GM18520 (cell line): Measurements from ENCODE around the gene KAT7.

Experiments used
- ATAC-seq: cut with Tn5 transposase; IDR thresholded peaks from one replicate; pipeline ENCODE4 v1.9.1; 2021; ENCODE audit not compliant: unreplicated experiment

KAT7 gene

GRCh38 chr17:49866882-49867413, 78.5 kb downstream of the KAT7 start:
- ATAC-seq = no peak

DNA sequence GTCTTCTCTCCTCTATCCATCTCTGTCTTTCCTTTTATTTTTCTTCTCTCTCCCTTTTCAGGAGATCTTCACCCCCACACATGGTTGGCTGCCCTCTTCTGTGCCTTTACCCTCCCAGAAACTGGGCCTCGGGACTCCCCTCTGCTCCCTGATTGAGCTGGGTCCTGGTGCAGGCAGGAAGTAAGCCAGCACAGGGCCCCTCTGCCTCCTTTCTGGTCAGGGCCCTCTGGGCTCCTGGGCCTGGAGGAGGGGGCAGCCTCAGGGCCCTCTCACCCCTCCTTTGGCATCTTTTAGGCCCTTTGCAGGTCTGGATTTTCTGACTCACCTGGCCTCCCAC, 80.5 kb downstream of the KAT7 start:
- no peak for ATAC-seq

DNA sequence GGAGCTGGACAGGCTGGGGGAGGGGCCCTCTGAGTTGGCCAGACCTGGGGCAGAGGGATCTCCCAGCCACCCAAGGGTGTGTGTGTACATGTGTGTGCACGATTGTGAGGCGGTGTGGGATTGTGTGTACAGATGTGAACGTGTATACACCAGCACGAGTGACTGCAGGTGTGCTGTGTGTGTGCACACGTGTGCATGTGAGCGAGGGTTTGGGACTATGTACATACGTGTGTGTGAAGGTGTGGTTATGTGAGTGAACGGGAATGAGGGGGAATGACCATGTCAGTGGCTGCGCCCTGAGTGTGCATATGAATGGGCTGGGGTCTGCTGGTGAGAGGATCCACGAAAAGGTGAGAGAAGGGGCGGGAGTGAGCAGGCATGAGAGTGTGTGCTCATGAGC, 81.8 kb downstream of the KAT7 start:
- ATAC-seq = no peak

DNA sequence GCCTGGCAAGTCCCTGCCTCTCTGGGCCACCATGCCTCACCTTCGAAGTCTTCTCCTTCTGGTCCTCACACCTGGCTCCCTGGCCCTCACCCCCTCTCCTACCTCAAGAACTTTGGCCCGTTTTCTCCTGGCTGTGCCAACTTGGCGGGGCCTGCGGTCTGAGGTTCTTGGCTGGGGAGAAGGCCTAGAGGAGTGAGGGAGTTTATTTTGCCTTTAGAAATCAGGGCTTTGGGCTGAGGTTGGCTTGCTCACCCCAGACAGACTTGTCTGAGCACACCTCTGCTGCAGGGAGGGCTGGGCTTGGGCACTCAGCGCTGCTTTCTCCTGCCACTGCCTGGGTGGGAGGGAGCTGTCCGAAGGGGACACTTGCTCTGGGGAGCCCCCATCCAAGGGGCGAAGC, 82.7 kb downstream of the KAT7 start:
- ATAC-seq = no peak

DNA sequence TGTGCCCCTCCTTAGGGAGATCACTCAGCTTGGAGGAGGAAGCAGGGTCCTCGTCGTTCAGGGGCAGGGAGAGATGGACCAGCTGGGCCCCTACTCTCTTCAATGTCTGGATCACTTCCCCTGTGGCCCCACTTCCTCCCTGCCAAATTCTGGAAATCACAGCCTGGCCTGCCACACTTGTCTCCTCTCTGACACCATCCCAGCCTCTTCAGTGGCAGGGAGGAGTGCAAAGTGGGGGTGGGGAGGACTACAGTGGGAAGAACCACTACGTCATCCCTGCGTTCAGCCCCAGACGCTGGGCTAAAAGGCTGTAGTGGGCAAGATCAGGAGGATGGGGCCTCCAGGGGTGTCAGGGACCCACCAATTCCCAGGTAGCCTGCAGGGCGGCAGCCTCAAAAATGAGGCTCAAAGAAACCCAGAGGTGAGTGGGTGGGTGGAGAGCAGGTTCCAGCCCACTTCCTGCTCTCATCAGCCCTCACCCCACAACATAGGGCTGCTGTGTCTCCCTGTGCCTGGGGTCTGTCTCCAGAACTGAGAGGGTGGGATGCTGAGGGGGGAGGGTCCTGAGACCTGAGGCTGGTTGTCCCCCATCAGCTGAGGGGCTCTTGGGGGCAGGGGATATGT, 84.4 kb downstream of the KAT7 start:
- no peak for ATAC-seq

DNA sequence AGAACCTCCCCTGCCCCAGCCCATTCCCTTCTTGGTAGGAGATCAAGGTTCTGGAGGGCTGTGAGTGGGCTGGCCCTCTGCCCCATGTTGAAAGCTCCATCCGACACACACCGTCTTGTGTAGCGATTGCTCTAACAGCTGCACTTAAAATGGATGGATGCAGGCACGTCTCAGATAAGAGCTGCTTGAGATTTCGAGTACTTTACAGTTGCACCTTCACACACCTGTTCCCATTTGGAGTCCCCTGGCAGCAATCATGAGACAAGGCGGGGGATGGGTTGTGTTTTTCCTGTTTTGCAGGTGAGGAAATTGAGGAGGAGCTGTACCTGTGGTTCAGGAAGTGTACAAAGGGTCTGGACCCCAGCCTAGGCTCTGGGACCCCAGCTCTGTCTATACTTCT, 85.0 kb downstream of the KAT7 start:
- no peak for ATAC-seq

- ATAC-seq = no peak
Measured at GRCh38 chr17:49873926-49874325, 85.4 kb downstream of the KAT7 start.

- ATAC-seq = no peak
Measured at GRCh38 chr17:49874911-49875310, 86.4 kb downstream of the KAT7 start.

GRCh38 chr17:49875685-49876084, 87.2 kb downstream of the KAT7 start:
- no peak for ATAC-seq

GRCh38 chr17:49878931-49879904, 90.7 kb downstream of the KAT7 start:
- no peak for ATAC-seq

DNA sequence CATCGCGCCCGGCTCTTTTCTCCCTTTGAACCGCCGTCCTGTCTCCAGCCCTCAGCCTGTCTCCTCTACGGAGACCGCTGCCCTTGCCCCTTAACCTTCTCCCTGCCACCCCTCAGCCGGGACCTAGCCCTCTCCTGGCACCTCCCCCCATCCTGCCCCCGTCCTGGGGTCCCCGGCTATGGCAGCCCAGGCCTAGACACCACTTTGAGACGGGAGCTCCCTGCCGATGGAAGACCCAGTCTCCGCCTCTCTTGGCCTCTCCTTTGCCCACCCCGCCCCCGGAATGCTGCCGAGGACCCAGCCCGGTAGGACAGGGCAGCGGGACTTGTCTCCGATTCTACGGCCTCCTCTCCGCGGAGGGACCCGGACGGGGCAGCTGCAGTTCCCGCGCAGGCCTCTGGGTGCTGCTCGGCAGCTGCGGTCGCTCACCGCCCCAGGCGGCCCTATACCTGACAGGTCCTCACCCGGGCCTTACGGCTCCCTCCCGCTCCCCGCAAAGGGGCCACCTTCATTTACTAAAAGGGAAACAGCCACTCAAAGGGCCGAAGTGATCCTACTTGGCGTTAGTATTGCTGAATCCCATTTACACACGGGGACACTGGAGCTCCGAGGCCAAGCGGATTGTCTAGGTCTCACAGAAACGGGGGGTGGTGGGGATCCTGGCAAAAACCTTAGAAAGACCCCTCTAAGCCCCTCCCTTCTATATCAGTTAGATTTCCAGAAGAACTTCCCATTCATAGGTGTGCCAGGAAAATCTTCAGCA, 92.0 kb downstream of the KAT7 start:
- no peak for ATAC-seq

- no peak for ATAC-seq
Measured at GRCh38 chr17:49881054-49881402, 92.5 kb downstream of the KAT7 start.

DNA sequence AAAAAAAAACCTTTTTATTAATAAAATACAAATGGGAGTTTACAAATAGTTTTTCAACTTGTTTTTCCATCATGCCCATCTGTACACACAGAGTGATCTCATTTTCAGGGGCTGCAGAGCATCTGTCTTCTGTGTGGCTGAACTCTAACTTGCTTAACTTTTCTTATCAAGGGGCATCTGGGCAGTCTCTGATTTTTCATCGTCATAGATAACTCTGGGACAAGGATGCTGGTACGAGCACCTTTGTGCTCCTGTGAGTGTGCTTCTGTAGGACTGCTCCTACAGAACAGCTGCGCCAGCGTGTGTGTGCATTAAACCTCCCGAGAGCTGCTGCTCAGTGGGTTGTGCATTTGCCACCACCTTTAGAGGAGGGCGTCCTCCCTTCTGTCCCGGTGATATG, 94.0 kb downstream of the KAT7 start:
- no peak for ATAC-seq
